Measurements from ENCODE around the gene PMF1.
"Not testable (repeated sequence)": the region's sequence is repeated elsewhere in the genome, so short reads cannot be mapped to it uniquely, and the experiment has no call there.

The PMF1 gene

GRCh38 chr1:156198831-156199349 lies 13.9 kb upstream of the PMF1 start:
- no peak for DNase-seq

- no peak for DNase-seq
Measured at GRCh38 chr1:156200044-156200443, 12.8 kb upstream of the PMF1 start.

- no peak for DNase-seq
Measured at GRCh38 chr1:156203331-156203730, 9.5 kb upstream of the PMF1 start.

- no peak for DNase-seq
Measured at GRCh38 chr1:156204686-156205085, 8.1 kb upstream of the PMF1 start.

- no peak for DNase-seq
Measured at GRCh38 chr1:156211243-156211642, 1.6 kb upstream of the PMF1 start.

GRCh38 chr1:156212130-156212529 lies 677 bp upstream of the PMF1 start:
- no peak for DNase-seq

GRCh38 chr1:156213644-156213966 lies 798 bp downstream of the PMF1 start:
- DNase-seq: no peak

GRCh38 chr1:156214024-156214748 lies 1.4 kb downstream of the PMF1 start:
- DNase-seq: no peak

- DNase-seq: not testable (repeated sequence)
Measured at GRCh38 chr1:156216361-156217086, 3.7 kb downstream of the PMF1 start.

GRCh38 chr1:156217871-156218270 lies 5.1 kb downstream of the PMF1 start:
- DNase-seq: no peak

GRCh38 chr1:156220226-156220625 lies 7.4 kb downstream of the PMF1 start:
- no peak for DNase-seq

GRCh38 chr1:156221986-156222692 lies 9.3 kb downstream of the PMF1 start:
- no peak for DNase-seq

- no peak for DNase-seq
Measured at GRCh38 chr1:156225677-156226014, 12.8 kb downstream of the PMF1 start.

- no peak for DNase-seq
Measured at GRCh38 chr1:156226116-156226538, 13.3 kb downstream of the PMF1 start.

GRCh38 chr1:156226782-156227181 lies 14.0 kb downstream of the PMF1 start:
- no peak for DNase-seq

GRCh38 chr1:156228501-156228900 lies 15.7 kb downstream of the PMF1 start:
- DNase-seq: peak; percentile 68

GRCh38 chr1:156229809-156230472 lies 17.1 kb downstream of the PMF1 start:
- no peak for DNase-seq

- DNase-seq: no peak
Measured at GRCh38 chr1:156230473-156230837, 17.6 kb downstream of the PMF1 start.

- peak; percentile 81 for DNase-seq
Measured at GRCh38 chr1:156232201-156232894, 19.5 kb downstream of the PMF1 start.

GRCh38 chr1:156233426-156234127 lies 20.8 kb downstream of the PMF1 start:
- peak; percentile 67 for DNase-seq

- DNase-seq: no peak
Measured at GRCh38 chr1:156236164-156236563, 23.4 kb downstream of the PMF1 start.

GRCh38 chr1:156238248-156238647 lies 25.4 kb downstream of the PMF1 start:
- DNase-seq: no peak

Measured in islet precursor cell (in vitro differentiated cells).